SK-N-SH (cell line): Measurements from ENCODE around the gene SEZ6.

ENCODE experiments used
- NFIC ChIP-seq: IDR thresholded peaks from 2 replicates; pipeline ENCODE4 v1.4.0; 2012; ENCODE audit warnings: borderline replicate concordance
- POLR2AphosphoS5 ChIP-seq: IDR thresholded peaks from 2 replicates; pipeline ENCODE4 v1.6.1; 2012; ENCODE audit warnings: low read depth, low read length
- YY1 ChIP-seq: IDR thresholded peaks from 2 replicates; pipeline ENCODE4 v1.4.0; 2012; ENCODE audit warnings: low read depth, mild to moderate bottlenecking
- TF ChIP-seq, protein P1 (sequence below): fragments of 200-600 bp; sonication (generic); IDR thresholded peaks from 2 replicates; pipeline ENCODE4 v1.6.1; 2017; ENCODE audit warnings: antibody characterized with exemption, mild to moderate bottlenecking, moderate library complexity
- TF ChIP-seq, protein P2 (sequence below): IDR thresholded peaks from 2 replicates; pipeline ENCODE4 v1.4.0; 2012; ENCODE audit warnings: low read depth, borderline replicate concordance

DNA sequence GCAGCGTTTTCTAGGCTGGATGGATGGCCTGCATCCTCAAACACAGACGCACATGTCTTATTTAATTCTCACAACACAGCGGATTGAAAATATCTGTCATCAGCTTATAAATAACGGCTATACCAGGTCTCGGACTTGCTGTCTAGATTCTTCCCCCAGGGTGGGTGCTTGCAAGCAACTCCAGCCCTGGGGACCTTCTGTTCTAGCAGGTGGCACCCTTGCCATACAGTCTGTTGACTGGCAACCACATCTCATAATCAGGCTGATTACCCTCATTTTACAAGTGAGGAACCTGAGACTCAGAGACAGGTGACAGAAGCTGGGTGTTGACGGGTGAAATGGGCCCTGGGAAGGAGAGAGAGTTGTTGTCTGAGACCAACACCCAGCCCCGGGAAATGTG lies 16.2 kb upstream of the SEZ6 start:
- TF ChIP-seq, protein P1, sequence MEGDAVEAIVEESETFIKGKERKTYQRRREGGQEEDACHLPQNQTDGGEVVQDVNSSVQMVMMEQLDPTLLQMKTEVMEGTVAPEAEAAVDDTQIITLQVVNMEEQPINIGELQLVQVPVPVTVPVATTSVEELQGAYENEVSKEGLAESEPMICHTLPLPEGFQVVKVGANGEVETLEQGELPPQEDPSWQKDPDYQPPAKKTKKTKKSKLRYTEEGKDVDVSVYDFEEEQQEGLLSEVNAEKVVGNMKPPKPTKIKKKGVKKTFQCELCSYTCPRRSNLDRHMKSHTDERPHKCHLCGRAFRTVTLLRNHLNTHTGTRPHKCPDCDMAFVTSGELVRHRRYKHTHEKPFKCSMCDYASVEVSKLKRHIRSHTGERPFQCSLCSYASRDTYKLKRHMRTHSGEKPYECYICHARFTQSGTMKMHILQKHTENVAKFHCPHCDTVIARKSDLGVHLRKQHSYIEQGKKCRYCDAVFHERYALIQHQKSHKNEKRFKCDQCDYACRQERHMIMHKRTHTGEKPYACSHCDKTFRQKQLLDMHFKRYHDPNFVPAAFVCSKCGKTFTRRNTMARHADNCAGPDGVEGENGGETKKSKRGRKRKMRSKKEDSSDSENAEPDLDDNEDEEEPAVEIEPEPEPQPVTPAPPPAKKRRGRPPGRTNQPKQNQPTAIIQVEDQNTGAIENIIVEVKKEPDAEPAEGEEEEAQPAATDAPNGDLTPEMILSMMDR: no peak
- TF ChIP-seq, protein P2, sequence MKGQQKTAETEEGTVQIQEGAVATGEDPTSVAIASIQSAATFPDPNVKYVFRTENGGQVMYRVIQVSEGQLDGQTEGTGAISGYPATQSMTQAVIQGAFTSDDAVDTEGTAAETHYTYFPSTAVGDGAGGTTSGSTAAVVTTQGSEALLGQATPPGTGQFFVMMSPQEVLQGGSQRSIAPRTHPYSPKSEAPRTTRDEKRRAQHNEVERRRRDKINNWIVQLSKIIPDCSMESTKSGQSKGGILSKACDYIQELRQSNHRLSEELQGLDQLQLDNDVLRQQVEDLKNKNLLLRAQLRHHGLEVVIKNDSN: no peak
- TF ChIP-seq POLR2AphosphoS5 (no peak), NFIC (no peak), YY1 (no peak)
